Activated CD4-positive, alpha-beta T cell treated with anti-CD3 and anti-CD28 coated beads, Interleukin-2, amount 10 ng/mL, durations not matched to agents 24 days and 14 days (primary cell): ENCODE results near the gene GSTCD. TPM values are rescaled to one million over a fixed set of nuclear protein-coding genes. Genes with fewer than 3 reads are reported as not detected.
"Not testable (repeated sequence)": the region's sequence is repeated elsewhere in the genome, so short reads cannot be mapped to it uniquely, and the experiment has no call there.

Experiments used
- DNase-seq: peaks from one replicate; pipeline ENCODE4 v3.0.0; 2022
- H3K27ac Mint-ChIP-seq: one replicate; pipeline ENCODE4 v1.8.0; 2022; ENCODE audit warnings: mild to moderate bottlenecking, mixed read lengths
- H3K27me3 Mint-ChIP-seq: one replicate; pipeline ENCODE4 v1.8.0; 2022; ENCODE audit warnings: mixed read lengths
- H3K36me3 Mint-ChIP-seq: one replicate; pipeline ENCODE4 v1.8.0; 2022; ENCODE audit warnings: low read depth, mild to moderate bottlenecking, mixed read lengths
- H3K4me1 Mint-ChIP-seq: one replicate; pipeline ENCODE4 v1.8.0; 2021; ENCODE audit warnings: mixed read lengths
- H3K4me3 Mint-ChIP-seq: one replicate; pipeline ENCODE4 v1.8.0; 2022; ENCODE audit warnings: mild to moderate bottlenecking, moderate library complexity, mixed read lengths
- H3K9me3 Mint-ChIP-seq: one replicate; pipeline ENCODE4 v1.8.0; 2021; ENCODE audit warnings: mixed read lengths
- intact Hi-C: fragments of 100-400 bp; cut with micrococcal nuclease; formaldehyde crosslinking; loops from one replicate; pipeline ENCODE4 v1.15.1; 2023
- total RNA-seq: library from RNA; stranded (reverse); gene quantifications from 2 replicates; pipeline ENCODE4 v1.2.3, GENCODE V29; 2022

Gene GSTCD
- total RNA-seq, 1 donor from 2014 or later, result 22.0 TPM

GRCh38 chr4:105843941-105844340 is 135.4 kb downstream of the GSTCD start:
- Mint-ChIP-seq H3K9me3 (peaks cover 5% of the 10 kb centered on the region), H3K36me3 (no peaks in the 10 kb centered on the region), H3K27me3 (no peaks in the 10 kb centered on the region), H3K27ac (no peak overlapping the region), H3K4me3 (no peak overlapping the region), H3K4me1 (no peaks in the 10 kb centered on the region)
- no peak for DNase-seq
- intact Hi-C loops, result no loop called here

GRCh38 chr4:105845559-105845958 is 137.0 kb downstream of the GSTCD start:
- Mint-ChIP-seq H3K27ac (no peak overlapping the region), H3K36me3 (no peaks in the 10 kb centered on the region), H3K27me3 (no peaks in the 10 kb centered on the region), H3K4me3 (no peak overlapping the region), H3K4me1 (no peaks in the 10 kb centered on the region), H3K9me3 (no peaks in the 10 kb centered on the region)
- DNase-seq, result no peak
- intact Hi-C loops, result no loop called here

GRCh38 chr4:105848359-105848758 is 139.8 kb downstream of the GSTCD start:
- H3K4me3 Mint-ChIP-seq, H3K27me3 Mint-ChIP-seq, DNase-seq, H3K36me3 Mint-ChIP-seq, H3K9me3 Mint-ChIP-seq, intact Hi-C loops, H3K4me1 Mint-ChIP-seq, H3K27ac Mint-ChIP-seq: not testable (repeated sequence)

GRCh38 chr4:105851196-105851595 is 142.6 kb downstream of the GSTCD start:
- H3K9me3 Mint-ChIP-seq, result peaks cover 11% of the 10 kb centered on the region
- no peak overlapping the region for H3K27ac Mint-ChIP-seq
- H3K27me3 Mint-ChIP-seq, result no peaks in the 10 kb centered on the region
- DNase-seq, result no peak
- no peaks in the 10 kb centered on the region for H3K36me3 Mint-ChIP-seq
- intact Hi-C loops, result no loop called here
- H3K4me3 Mint-ChIP-seq, result no peak overlapping the region
- H3K4me1 Mint-ChIP-seq, result no peaks in the 10 kb centered on the region

- H3K27me3 Mint-ChIP-seq, H3K27ac Mint-ChIP-seq, H3K4me3 Mint-ChIP-seq, H3K36me3 Mint-ChIP-seq, H3K4me1 Mint-ChIP-seq, intact Hi-C loops, DNase-seq: not testable (repeated sequence)
- peaks cover 16% of the 10 kb centered on the region for H3K9me3 Mint-ChIP-seq
Measured at GRCh38 chr4:105852230-105852629, 143.6 kb downstream of the GSTCD start.

- no peak for DNase-seq
- H3K9me3 Mint-ChIP-seq, result peaks cover 37% of the 10 kb centered on the region
- H3K27ac Mint-ChIP-seq, result no peak overlapping the region
- no peaks in the 10 kb centered on the region for H3K27me3 Mint-ChIP-seq
- no peak overlapping the region for H3K4me3 Mint-ChIP-seq
- intact Hi-C loops, result no loop called here
- H3K4me1 Mint-ChIP-seq, result no peaks in the 10 kb centered on the region
- no peaks in the 10 kb centered on the region for H3K36me3 Mint-ChIP-seq
Measured at GRCh38 chr4:105858466-105859040, 150.0 kb downstream of the GSTCD start.

GRCh38 chr4:105859233-105859632 is 150.6 kb downstream of the GSTCD start:
- no peak for DNase-seq
- Mint-ChIP-seq H3K27me3 (no peaks in the 10 kb centered on the region), H3K36me3 (no peaks in the 10 kb centered on the region), H3K4me1 (no peaks in the 10 kb centered on the region), H3K27ac (no peak overlapping the region), H3K4me3 (no peak overlapping the region), H3K9me3 (peaks cover 37% of the 10 kb centered on the region)
- intact Hi-C loops, result no loop called here

- H3K27ac Mint-ChIP-seq, result no peak overlapping the region
- no peaks in the 10 kb centered on the region for H3K4me1 Mint-ChIP-seq
- intact Hi-C loops, result no loop called here
- H3K9me3 Mint-ChIP-seq, result no peaks in the 10 kb centered on the region
- H3K4me3 Mint-ChIP-seq, result no peak overlapping the region
- no peak for DNase-seq
- H3K27me3 Mint-ChIP-seq, result peaks cover 2% of the 10 kb centered on the region
- H3K36me3 Mint-ChIP-seq, result no peaks in the 10 kb centered on the region
Measured at GRCh38 chr4:105870963-105871362, 162.4 kb downstream of the GSTCD start.

- intact Hi-C loops, result no loop called here
- Mint-ChIP-seq H3K27ac (no peak overlapping the region), H3K4me3 (no peak overlapping the region), H3K9me3 (no peaks in the 10 kb centered on the region), H3K4me1 (no peaks in the 10 kb centered on the region), H3K27me3 (peaks cover 2% of the 10 kb centered on the region), H3K36me3 (no peaks in the 10 kb centered on the region)
- DNase-seq, result no peak
Measured at GRCh38 chr4:105871997-105872396, 163.4 kb downstream of the GSTCD start.

- DNase-seq, result no peak
- no peak overlapping the region for H3K27ac Mint-ChIP-seq
- no peaks in the 10 kb centered on the region for H3K4me1 Mint-ChIP-seq
- peaks cover 2% of the 10 kb centered on the region for H3K27me3 Mint-ChIP-seq
- no peaks in the 10 kb centered on the region for H3K9me3 Mint-ChIP-seq
- intact Hi-C loops, result no loop called here
- H3K36me3 Mint-ChIP-seq, result no peaks in the 10 kb centered on the region
- H3K4me3 Mint-ChIP-seq, result no peak overlapping the region
Measured at GRCh38 chr4:105875233-105875632, 166.6 kb downstream of the GSTCD start.

GRCh38 chr4:105878668-105879067 is 170.1 kb downstream of the GSTCD start:
- Mint-ChIP-seq H3K4me3 (no peak overlapping the region), H3K9me3 (no peaks in the 10 kb centered on the region), H3K27ac (no peak overlapping the region), H3K36me3 (no peaks in the 10 kb centered on the region), H3K4me1 (no peaks in the 10 kb centered on the region), H3K27me3 (no peaks in the 10 kb centered on the region)
- intact Hi-C loops, result no loop called here
- no peak for DNase-seq

- peaks cover 17% of the 10 kb centered on the region for H3K27me3 Mint-ChIP-seq
- H3K9me3 Mint-ChIP-seq, result peaks cover 3% of the 10 kb centered on the region
- no peaks in the 10 kb centered on the region for H3K36me3 Mint-ChIP-seq
- no peak overlapping the region for H3K27ac Mint-ChIP-seq
- no peak overlapping the region for H3K4me3 Mint-ChIP-seq
- no peak for DNase-seq
- H3K4me1 Mint-ChIP-seq, result no peaks in the 10 kb centered on the region
- intact Hi-C loops, result no loop called here
Measured at GRCh38 chr4:105887508-105887907, 178.9 kb downstream of the GSTCD start.

- peaks cover 8% of the 10 kb centered on the region for H3K9me3 Mint-ChIP-seq
- H3K4me3 Mint-ChIP-seq, result peak within 1 kb of the TSS; percentile 71
- H3K27me3 Mint-ChIP-seq, result peaks cover 78% of the 10 kb centered on the region
- H3K36me3 Mint-ChIP-seq, result no peaks in the 10 kb centered on the region
- intact Hi-C loops, result no loop called here
- peaks cover 6% of the 10 kb centered on the region for H3K4me1 Mint-ChIP-seq
- DNase-seq, result no peak
- no peak within 1 kb of the TSS for H3K27ac Mint-ChIP-seq
Measured at GRCh38 chr4:105894660-105895582, 186.3 kb downstream of the GSTCD start, which contains the start of gene NPNT. NPNT (plus strand) TSS chr4:105895471; CDS start chr4:105895653, 182 bp downstream.

GRCh38 chr4:105895583-105896460 is 187.2 kb downstream of the GSTCD start:
- peaks cover 8% of the 10 kb centered on the region for H3K9me3 Mint-ChIP-seq
- H3K4me1 Mint-ChIP-seq, result peaks cover 6% of the 10 kb centered on the region
- H3K36me3 Mint-ChIP-seq, result no peaks in the 10 kb centered on the region
- H3K4me3 Mint-ChIP-seq, result peak overlapping the region; percentile 71
- intact Hi-C loops, result no loop called here
- H3K27ac Mint-ChIP-seq, result no peak overlapping the region
- H3K27me3 Mint-ChIP-seq, result peaks cover 79% of the 10 kb centered on the region
- peak; percentile 57 for DNase-seq
